Ectodermal cell (in vitro differentiated cells): ENCODE measurements around the gene EOMES.
A peak's percentile ranks its signal among the peaks of the same experiment; 100 is the strongest.

Source experiments
- H3K27ac ChIP-seq: 2 replicates; pipeline ENCODE4 v1.7.0; 2013; ENCODE audit warnings: mild to moderate bottlenecking, low read depth, low read length; ENCODE audit not compliant: insufficient read depth, poor library complexity, severe bottlenecking
- H3K27me3 ChIP-seq: 2 replicates; pipeline ENCODE4 v1.7.0; 2013; ENCODE audit warnings: mild to moderate bottlenecking, low read length; ENCODE audit not compliant: insufficient read depth, control insufficient read depth, poor library complexity, severe bottlenecking
- H3K36me3 ChIP-seq: one replicate; pipeline ENCODE4 v1.7.0; 2013; ENCODE audit warnings: low read length; ENCODE audit not compliant: control insufficient read depth, insufficient read depth
- H3K4me1 ChIP-seq: one replicate; pipeline ENCODE4 v1.7.0; 2013; ENCODE audit warnings: low read length; ENCODE audit not compliant: control insufficient read depth, insufficient read depth
- H3K4me3 ChIP-seq: 2 replicates; pipeline ENCODE4 v1.7.0; 2013; ENCODE audit warnings: low read depth, low read length, control low read depth; ENCODE audit not compliant: insufficient read depth
- H3K9me3 ChIP-seq: 2 replicates; pipeline ENCODE4 v1.7.0; 2013; ENCODE audit warnings: mild to moderate bottlenecking, low read length, moderate library complexity; ENCODE audit not compliant: control insufficient read depth
- WGBS, 2 experiments: methylation state at CpG; one replicate each; pipeline ENCODE4 v1.1.7; 2013; ENCODE audit warnings: missing lambda C conversion rate in 2 of 2; 5-methylcytosine and 5-hydroxymethylcytosine counted together

Gene EOMES

GRCh38 chr3:27730774-27731659 is 8.9 kb upstream of the EOMES start:
- Histone ChIP-seq H3K27me3 (peaks cover 87% of the 10 kb centered on the region), H3K9me3 (no peaks in the 10 kb centered on the region), H3K36me3 (no peaks in the 10 kb centered on the region), H3K27ac (no peak overlapping the region), H3K4me3 (peak overlapping the region; percentile 2), H3K4me1 (peaks cover 36% of the 10 kb centered on the region)
- 2 to 4% methylated on average over 30 of the region's 31 CpGs for WGBS, 2 experiments

- Histone ChIP-seq H3K27ac (no peak overlapping the region), H3K36me3 (no peaks in the 10 kb centered on the region), H3K27me3 (peaks cover 93% of the 10 kb centered on the region), H3K4me3 (peak overlapping the region; percentile 5), H3K9me3 (no peaks in the 10 kb centered on the region), H3K4me1 (peaks cover 36% of the 10 kb centered on the region)
- 1% methylated on average over 41 of the region's 41 CpGs for WGBS, 2 experiments
Observed at GRCh38 chr3:27729748-27730611, 7.9 kb upstream of the EOMES start.

DNA sequence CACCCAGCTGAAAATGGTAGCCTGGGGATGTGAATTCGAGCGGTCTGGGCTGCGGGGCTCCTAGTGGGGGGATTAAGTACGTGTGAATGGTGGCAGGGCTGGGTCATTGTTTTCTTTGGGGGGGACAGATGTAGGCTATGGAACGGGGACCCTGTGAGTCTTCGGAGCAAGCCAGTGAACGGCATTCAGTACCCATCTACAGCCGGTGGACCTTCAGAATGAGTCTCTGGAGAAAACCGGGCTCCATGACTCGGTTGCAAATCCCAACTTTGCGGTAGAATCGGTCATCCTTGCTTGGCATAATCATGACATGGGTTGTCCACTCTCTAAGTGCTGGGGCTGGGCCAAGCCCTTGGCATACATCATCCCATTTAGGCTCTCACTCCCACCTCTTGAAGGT is 7.2 kb upstream of the EOMES start:
- Histone ChIP-seq H3K4me3 (no peak overlapping the region), H3K27me3 (peaks cover 99% of the 10 kb centered on the region), H3K27ac (no peak overlapping the region), H3K9me3 (no peaks in the 10 kb centered on the region), H3K4me1 (peaks cover 36% of the 10 kb centered on the region), H3K36me3 (no peaks in the 10 kb centered on the region)
- WGBS, 2 experiments: 2% methylated on average over 12 of the region's 12 CpGs

GRCh38 chr3:27728195-27729087 is 6.3 kb upstream of the EOMES start:
- H3K27ac ChIP-seq: no peak overlapping the region
- WGBS, 2 experiments: 0% methylated on average over 35 of the region's 35 CpGs
- H3K9me3 ChIP-seq: no peaks in the 10 kb centered on the region
- peaks cover 36% of the 10 kb centered on the region for H3K4me1 ChIP-seq
- H3K4me3 ChIP-seq: peak overlapping the region; percentile 16
- H3K36me3 ChIP-seq: no peaks in the 10 kb centered on the region
- H3K27me3 ChIP-seq: peaks cover 100% of the 10 kb centered on the region

- Histone ChIP-seq H3K4me3 (no peak overlapping the region), H3K4me1 (peaks cover 37% of the 10 kb centered on the region), H3K27ac (no peak overlapping the region), H3K27me3 (peaks cover 100% of the 10 kb centered on the region), H3K36me3 (no peaks in the 10 kb centered on the region), H3K9me3 (no peaks in the 10 kb centered on the region)
- WGBS, 2 experiments: 7 to 8% methylated on average over 7 of the region's 7 CpGs
Observed at GRCh38 chr3:27726240-27726639, 4.1 kb upstream of the EOMES start.

GRCh38 chr3:27724459-27725197 is 2.5 kb upstream of the EOMES start:
- Histone ChIP-seq H3K27me3 (peaks cover 100% of the 10 kb centered on the region), H3K27ac (no peak overlapping the region), H3K9me3 (no peaks in the 10 kb centered on the region), H3K36me3 (no peaks in the 10 kb centered on the region), H3K4me3 (no peak overlapping the region), H3K4me1 (peaks cover 26% of the 10 kb centered on the region)
- 10 to 11% methylated on average over 28 to 29 of the region's 30 CpGs for WGBS, 2 experiments

- Histone ChIP-seq H3K27me3 (peaks cover 100% of the 10 kb centered on the region), H3K36me3 (no peaks in the 10 kb centered on the region), H3K4me1 (peaks cover 19% of the 10 kb centered on the region), H3K27ac (no peak overlapping the region), H3K9me3 (no peaks in the 10 kb centered on the region), H3K4me3 (no peak overlapping the region)
- 7% methylated on average over 37 of the region's 37 CpGs for WGBS, 2 experiments
Observed at GRCh38 chr3:27723815-27724458, 1.8 kb upstream of the EOMES start.

GRCh38 chr3:27723456-27723814 is 1.3 kb upstream of the EOMES start:
- H3K27me3 ChIP-seq: peaks cover 100% of the 10 kb centered on the region
- H3K9me3 ChIP-seq: no peaks in the 10 kb centered on the region
- no peak overlapping the region for H3K27ac ChIP-seq
- peaks cover 14% of the 10 kb centered on the region for H3K4me1 ChIP-seq
- 11% methylated on average over 15 of the region's 15 CpGs for WGBS, 2 experiments
- no peaks in the 10 kb centered on the region for H3K36me3 ChIP-seq
- H3K4me3 ChIP-seq: no peak overlapping the region

- H3K4me1 ChIP-seq: peaks cover 13% of the 10 kb centered on the region
- no peaks in the 10 kb centered on the region for H3K36me3 ChIP-seq
- peaks cover 100% of the 10 kb centered on the region for H3K27me3 ChIP-seq
- WGBS, 2 experiments: 2 to 3% methylated on average over 13 of the region's 13 CpGs
- no peak overlapping the region for H3K27ac ChIP-seq
- H3K4me3 ChIP-seq: no peak overlapping the region
- H3K9me3 ChIP-seq: no peaks in the 10 kb centered on the region
Observed at GRCh38 chr3:27723001-27723445, 900 bp upstream of the EOMES start.
